Bronchial epithelial cell (primary cell): ENCODE data around the gene SLC4A2. TPM values are rescaled to one million over a fixed set of nuclear protein-coding genes. Genes with fewer than 3 reads are reported as not detected.

Source experiments
- DNase-seq: peaks from one replicate; pipeline ENCODE4 v3.0.0-alpha.2; 2010; ENCODE audit warnings: low read depth
- FAIRE-seq: peaks from 2 replicates; lab custom pipeline; 2011; peaks lifted over from hg19 to GRCh38; lab: Jason Lieb, UNC
- H3K27me3 ChIP-seq: 2 replicates; pipeline ENCODE4 v1.5.1; 2011; ENCODE audit warnings: low read length; ENCODE audit not compliant: control insufficient read depth, insufficient read depth
- H3K36me3 ChIP-seq: 2 replicates; pipeline ENCODE4 v1.5.1; 2011; ENCODE audit warnings: low read length; ENCODE audit not compliant: control insufficient read depth, insufficient read depth
- H3K4me3 ChIP-seq: 2 replicates; pipeline ENCODE4 v1.5.1; 2011; ENCODE audit warnings: mild to moderate bottlenecking, low read depth, low read length, control low read depth
- CTCF ChIP-seq: IDR thresholded peaks from 2 replicates; pipeline ENCODE4 v1.5.1; 2011; ENCODE audit warnings: mild to moderate bottlenecking, moderate library complexity, low read length, control low read depth, inconsistent platforms; ENCODE audit not compliant: insufficient read depth, severe bottlenecking
- total RNA-seq: library from RNA; depleted of rRNA; stranded (reverse); fragments of >200 nt; gene quantifications from 2 replicates; pipeline ENCODE4 v1.2.1, GENCODE V29; 2014

The SLC4A2 gene
- total RNA-seq, 1 donor from 2014 or later = 33.2 TPM

- Histone ChIP-seq H3K36me3 (peaks cover 21% of the 10 kb centered on the region), H3K4me3 (no peak overlapping the region), H3K27me3 (no peaks in the 10 kb centered on the region)
- TF ChIP-seq CTCF = no peak
- DNase-seq = no peak
- no peak for FAIRE-seq
Measured at GRCh38 chr7:151063212-151063561, 3.8 kb downstream of the SLC4A2 start.

- H3K27me3 ChIP-seq = no peaks in the 10 kb centered on the region
- H3K36me3 ChIP-seq = peaks cover 25% of the 10 kb centered on the region
- no peak overlapping the region for H3K4me3 ChIP-seq
- no peak for TF ChIP-seq CTCF
- FAIRE-seq = no peak
- DNase-seq = no peak
Measured at GRCh38 chr7:151064454-151064853, 5.1 kb downstream of the SLC4A2 start.

- no peaks in the 10 kb centered on the region for H3K27me3 ChIP-seq
- FAIRE-seq = no peak
- H3K36me3 ChIP-seq = peaks cover 30% of the 10 kb centered on the region
- no peak for DNase-seq
- no peak for TF ChIP-seq CTCF
- no peak overlapping the region for H3K4me3 ChIP-seq
Measured at GRCh38 chr7:151064993-151065392, 5.6 kb downstream of the SLC4A2 start.

DNA sequence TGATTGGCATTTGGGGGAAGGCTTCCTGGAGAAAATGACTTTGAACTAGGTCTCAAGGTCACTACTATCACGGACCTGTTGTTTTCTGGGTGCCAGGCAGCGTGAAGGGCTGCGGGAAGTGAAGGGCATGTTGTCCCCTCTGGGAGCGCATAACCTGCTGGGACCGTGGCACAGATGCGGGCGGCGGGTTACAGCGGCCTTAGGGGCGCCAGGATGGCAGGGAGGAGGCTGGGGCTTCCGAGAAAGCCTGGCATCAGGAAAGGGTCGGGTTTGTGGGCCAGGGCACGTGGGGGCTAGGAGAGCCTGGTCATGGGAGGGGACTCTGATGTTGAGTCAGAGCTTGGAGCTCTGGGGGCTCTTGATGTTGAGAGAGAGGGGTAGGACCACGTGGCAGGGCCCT, 6.1 kb downstream of the SLC4A2 start:
- FAIRE-seq = no peak
- TF ChIP-seq CTCF = no peak
- Histone ChIP-seq H3K36me3 (peaks cover 34% of the 10 kb centered on the region), H3K27me3 (no peaks in the 10 kb centered on the region), H3K4me3 (no peak overlapping the region)
- no peak for DNase-seq

DNA sequence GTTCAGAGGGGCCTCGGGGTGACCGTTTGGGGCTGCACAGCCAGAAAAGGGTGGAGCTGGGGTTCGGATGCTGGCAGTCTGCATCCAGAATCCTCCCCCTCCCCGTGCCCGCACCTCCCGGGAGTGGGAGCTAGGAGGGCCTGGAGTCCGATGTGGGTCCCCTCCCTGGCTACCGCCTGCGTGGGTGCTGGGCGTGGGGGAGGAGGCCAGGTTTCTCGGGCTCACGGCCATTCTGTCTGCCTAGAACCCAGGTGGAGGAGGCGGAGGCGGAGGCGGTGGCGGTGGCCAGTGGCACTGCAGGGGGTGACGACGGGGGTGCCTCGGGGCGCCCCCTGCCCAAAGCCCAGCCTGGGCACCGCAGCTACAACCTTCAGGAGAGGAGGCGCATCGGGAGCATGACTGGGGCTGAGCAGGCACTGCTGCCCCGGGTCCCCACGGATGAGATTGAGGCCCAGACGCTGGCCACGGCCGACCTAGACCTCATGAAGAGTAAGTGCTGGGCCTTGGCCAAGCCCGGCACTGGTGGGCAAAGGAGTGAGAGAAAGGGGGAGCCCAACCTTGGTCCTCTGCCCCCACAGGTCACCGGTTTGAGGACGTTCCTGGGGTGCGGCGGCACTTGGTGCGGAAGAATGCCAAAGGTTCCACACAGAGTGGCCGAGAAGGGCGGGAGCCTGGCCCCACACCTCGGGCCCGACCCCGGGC, 7.0 kb downstream of the SLC4A2 start:
- Histone ChIP-seq H3K36me3 (peaks cover 39% of the 10 kb centered on the region), H3K4me3 (no peak overlapping the region), H3K27me3 (no peaks in the 10 kb centered on the region)
- no peak for DNase-seq
- no peak for TF ChIP-seq CTCF
- no peak for FAIRE-seq

DNA sequence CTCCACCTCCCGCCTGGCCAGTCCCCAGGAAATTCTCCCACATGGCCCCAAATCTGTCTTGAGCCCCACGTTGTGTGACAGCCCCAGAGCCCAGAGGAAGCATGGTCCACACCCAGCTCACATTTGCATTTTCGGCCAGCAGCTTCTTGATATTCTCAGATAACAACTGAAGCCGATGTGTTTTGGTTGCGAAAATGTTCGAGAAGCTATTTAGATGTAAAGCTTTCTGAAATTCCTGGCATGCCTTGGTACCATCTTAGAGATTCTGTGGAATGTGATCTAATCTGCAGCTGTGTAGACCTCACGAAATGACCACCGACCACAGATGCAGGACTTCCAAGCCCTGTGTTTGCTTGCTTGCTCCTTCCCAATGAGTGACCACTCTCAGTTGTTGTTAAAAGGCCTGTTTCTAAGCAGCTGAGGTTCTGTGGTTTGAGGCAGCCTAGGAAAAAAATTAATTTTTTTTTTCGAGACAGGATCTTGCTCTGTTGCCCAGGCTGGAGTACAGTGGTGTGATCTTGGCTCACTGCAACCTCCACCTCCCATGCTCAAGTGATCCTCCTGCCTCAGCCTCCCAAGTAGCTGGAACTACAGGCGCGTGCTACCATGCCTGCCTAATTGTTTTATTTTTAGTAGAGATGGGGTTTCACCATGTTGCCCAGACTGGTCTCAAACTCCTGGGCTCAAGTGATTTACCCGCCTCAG, 8.8 kb downstream of the SLC4A2 start:
- FAIRE-seq = no peak

More for the DNA sequence above, 8.8 kb downstream of the SLC4A2 start:
- DNase-seq = no peak
- Histone ChIP-seq H3K36me3 (peaks cover 39% of the 10 kb centered on the region), H3K4me3 (no peak overlapping the region), H3K27me3 (no peaks in the 10 kb centered on the region)
- no peak for TF ChIP-seq CTCF
